Measurements from ENCODE around the gene PPARG.

DNA sequence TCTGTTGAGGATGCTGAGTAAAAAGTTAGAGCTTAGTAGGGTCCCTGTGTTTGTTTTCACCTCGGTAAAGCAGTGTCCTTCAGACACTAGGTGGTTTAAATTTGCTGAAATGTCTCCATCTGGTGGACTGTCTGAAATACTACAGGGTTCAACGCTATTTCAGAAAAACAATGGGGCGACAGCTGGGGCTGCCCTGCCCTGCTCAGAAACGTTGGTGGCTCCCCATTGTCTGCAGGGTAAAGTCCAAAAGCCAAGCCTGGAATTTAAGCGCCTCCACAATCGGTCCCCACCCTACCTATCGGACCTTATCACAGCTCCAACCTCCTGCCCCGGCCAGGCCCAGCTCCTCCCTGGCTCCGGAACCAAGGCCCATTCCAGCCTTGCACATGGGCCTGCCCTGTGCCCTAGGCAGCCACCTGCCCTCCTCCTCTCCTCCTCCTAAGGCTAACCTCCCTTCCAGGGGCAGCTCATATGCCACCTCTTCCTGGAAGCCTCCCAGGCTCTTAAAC lies 191.1 kb downstream of the PPARG start:
- peak; percentile 75 to 86 (median 84) for TF ChIP-seq CTCF (IDR thresholded peaks at IDR 0.05)
- TF ChIP-seq POLR2A (IDR thresholded peaks at IDR 0.05) = no peak
- TF ChIP-seq POLR2AphosphoS5 (IDR thresholded peaks at IDR 0.05; ENCODE audit: insufficient read depth in 1 of 2, low read depth in 1 of 2) = peak in 1 of 2 donors; percentile 17

All from vagina (tissue), 2 donors.